Stomach (tissue), 4 donors: Measurements from ENCODE around the gene ANKS1B.

Source experiments
- EP300 ChIP-seq: sonication (generic); formaldehyde crosslinking; IDR thresholded peaks from one replicate; pipeline ENCODE4 v1.6.1; 2017; ENCODE audit warnings: antibody characterized with exemption
- POLR2A ChIP-seq, 4 donors: fragments of 450-650 bp; IDR thresholded peaks; one replicate each; pipeline ENCODE4 v1.6.1; 2016; ENCODE audit warnings: antibody characterized with exemption in 4 of 4, control low read depth in 2 of 4, mild to moderate bottlenecking in 1 of 4, moderate library complexity in 1 of 4
- POLR2AphosphoS5 ChIP-seq, 3 donors: sonication (generic); formaldehyde crosslinking; IDR thresholded peaks; one replicate each; pipeline ENCODE4 v1.6.1; 2016; ENCODE audit warnings: antibody characterized with exemption in 3 of 3
- TF ChIP-seq, protein P1 (sequence below), 7 experiments: fragments of 450-650 bp in 4 of 7; fragments of 200-600 bp in 3 of 7; sonication (generic) in 3 of 7; IDR thresholded peaks; one replicate each; pipeline ENCODE4 v1.5.1; 2016 to 2019; ENCODE audit warnings: antibody characterized with exemption in 7 of 7, control low read depth in 2 of 7, mild to moderate bottlenecking in 1 of 7

DNA sequence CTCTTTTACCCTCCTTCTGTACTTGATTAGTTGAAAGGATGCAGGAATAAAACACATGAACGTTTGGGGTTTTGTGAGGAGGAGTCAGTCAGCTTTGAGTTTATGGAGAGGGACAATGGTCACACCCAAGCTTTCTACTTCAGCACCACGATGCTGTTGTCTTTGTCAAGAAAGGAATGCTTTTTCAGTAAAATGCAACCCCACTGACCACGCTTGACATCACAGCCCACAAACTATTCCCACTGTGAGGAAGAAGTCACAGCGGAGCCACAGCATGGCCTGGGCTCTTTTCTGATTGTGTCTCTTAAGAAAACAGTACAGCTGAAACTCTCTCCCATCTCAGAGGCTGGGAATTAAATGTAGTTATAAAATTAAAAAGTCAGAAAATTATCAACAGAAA lies 1204.5 kb downstream of the ANKS1B start:
- TF ChIP-seq, protein P1, sequence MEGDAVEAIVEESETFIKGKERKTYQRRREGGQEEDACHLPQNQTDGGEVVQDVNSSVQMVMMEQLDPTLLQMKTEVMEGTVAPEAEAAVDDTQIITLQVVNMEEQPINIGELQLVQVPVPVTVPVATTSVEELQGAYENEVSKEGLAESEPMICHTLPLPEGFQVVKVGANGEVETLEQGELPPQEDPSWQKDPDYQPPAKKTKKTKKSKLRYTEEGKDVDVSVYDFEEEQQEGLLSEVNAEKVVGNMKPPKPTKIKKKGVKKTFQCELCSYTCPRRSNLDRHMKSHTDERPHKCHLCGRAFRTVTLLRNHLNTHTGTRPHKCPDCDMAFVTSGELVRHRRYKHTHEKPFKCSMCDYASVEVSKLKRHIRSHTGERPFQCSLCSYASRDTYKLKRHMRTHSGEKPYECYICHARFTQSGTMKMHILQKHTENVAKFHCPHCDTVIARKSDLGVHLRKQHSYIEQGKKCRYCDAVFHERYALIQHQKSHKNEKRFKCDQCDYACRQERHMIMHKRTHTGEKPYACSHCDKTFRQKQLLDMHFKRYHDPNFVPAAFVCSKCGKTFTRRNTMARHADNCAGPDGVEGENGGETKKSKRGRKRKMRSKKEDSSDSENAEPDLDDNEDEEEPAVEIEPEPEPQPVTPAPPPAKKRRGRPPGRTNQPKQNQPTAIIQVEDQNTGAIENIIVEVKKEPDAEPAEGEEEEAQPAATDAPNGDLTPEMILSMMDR (IDR thresholded peaks at IDR 0.05) = no peak
- TF ChIP-seq POLR2AphosphoS5 (IDR thresholded peaks at IDR 0.05) = no peak
- no peak for TF ChIP-seq POLR2A (IDR thresholded peaks at IDR 0.05)
- no peak for TF ChIP-seq EP300
